SKM-1 (cell line): ENCODE data around the gene ASNSD1.
A peak's percentile ranks its signal among the peaks of the same experiment; 100 is the strongest.
"Not testable (repeated sequence)": the region's sequence is repeated elsewhere in the genome, so short reads cannot be mapped to it uniquely, and the experiment has no call there.

Experiments
- DNase-seq: peaks from one replicate; lab custom pipeline; 2025; ENCODE audit not compliant: unreplicated experiment; lab: John Stamatoyannopoulos, UW

Gene ASNSD1

DNA sequence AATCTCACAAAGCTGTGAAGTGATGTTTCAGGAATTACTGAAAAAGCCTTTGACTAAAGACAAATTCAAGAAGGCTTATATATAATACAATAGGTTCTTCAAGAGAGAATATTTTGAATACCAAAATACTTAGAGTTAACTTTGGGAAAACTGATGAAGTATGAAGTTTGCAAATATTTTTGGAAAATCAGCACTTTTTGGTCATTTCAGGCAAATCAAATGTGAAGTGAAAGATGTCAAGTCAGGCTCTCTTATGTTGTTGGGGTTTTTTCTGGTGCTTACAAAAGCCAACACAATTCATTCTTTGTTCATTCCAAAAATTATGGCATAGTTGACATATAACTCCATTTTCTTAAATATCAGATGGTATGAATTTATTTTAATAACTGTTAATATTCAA, 14.7 kb upstream of the ASNSD1 start:
- no peak for DNase-seq

DNA sequence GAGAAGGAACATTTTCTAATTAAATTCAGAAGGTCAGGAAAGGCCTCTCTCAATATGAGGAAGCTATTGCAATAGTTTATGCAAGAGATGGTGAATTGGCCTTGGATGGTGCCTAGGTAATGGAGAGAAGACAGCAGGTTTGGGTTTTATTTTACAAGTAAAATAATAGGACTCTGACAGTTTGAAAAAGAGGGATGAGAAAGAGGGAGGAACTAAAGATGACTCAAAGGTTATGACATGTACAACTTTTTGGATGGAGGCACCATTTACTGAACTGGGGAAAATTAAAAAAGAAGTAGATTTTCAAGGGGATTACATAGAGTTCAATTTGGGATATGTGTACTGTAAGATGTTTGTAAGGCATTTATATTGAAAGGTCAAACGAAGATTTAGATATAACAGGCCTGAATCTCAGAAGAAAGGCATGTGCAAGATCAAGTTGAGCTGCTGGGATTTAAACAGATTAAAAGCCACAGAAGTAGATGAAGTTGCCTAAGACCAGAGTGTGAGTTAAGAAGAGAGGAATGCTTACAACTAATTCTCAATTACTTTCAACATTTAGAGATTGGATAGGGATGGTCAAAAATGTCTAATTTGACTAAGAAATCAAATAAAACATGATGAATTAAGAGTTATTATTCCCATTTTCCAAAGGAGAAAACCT, 12.3 kb upstream of the ASNSD1 start:
- no peak for DNase-seq

DNA sequence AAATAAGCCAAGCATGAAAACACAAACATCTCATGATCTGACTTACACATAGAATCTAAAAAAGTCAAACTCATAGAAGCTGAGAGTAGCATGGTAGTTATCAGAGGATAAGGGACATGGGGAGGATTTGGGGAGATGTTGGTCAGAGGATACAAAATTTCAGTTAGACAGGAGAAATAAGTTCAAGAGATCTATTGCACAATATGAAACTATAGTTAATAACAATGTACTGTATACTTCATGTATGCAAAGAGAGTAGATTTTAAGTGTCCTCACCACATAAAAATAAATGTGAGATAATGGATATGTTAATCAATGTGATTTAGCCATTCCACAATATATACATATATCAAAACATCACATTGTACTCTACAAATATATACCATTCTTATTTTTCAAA, 10.0 kb upstream of the ASNSD1 start:
- no peak for DNase-seq

DNA sequence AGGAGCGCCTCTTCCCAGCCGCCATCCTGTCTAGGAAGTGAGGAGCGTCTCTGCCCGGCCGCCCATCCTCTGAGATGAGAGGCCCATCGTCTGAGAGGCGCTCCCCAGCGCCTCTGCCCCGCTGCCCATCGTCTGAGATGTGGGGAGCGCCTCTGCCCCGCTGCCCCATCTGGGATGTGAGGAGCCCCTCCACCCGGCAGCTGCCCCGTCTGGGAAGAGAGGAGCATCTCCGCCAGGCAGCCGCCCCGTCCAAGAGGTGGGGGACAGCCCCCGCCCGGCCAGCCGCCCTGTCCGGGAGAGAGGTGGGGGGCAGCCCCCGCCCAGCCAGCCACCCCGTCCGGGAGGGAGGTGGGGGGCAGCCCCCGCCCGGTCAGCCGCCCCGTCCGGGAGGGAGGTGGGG, 7.8 kb upstream of the ASNSD1 start:
- DNase-seq, result not testable (repeated sequence)

DNA sequence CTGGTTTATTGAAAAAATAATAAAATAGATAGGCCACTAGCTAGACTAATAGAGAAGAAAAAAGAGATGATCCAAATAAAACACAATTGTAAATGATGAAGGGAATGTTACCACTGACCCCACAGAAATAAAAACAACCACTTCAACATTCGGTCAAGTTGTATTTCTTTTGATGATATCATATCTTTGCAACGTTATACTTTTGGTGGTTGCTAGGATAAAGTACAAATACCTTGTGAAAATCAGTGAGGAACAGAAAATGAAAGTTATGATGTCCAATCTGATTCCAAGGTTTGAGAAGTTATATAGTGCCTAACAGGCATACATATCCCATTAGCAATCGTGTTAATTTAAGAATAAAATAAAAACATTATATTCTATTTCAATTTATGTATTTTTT, 6.6 kb upstream of the ASNSD1 start:
- DNase-seq, result no peak

DNA sequence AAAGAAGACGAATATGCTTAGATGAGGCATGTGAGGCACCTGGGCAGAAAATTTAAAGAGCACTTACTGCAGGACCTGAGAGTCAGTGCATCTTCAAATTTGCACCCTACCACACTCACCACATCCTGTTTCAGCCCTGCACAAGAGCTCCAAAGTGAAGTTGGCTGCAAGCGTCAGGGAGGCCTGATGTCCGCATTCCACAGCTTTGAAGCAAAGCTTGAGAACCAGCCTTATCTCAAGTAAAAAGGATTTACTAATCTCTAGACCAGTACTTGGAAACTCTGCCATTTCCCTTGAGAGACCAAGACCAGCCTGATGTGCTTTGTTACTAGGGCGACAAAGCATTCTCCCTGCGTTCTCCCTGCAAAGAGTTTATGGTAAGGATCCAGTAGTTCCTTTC, 3.4 kb upstream of the ASNSD1 start:
- DNase-seq, result peak; percentile 11

- DNase-seq, result no peak
These were observed 2.7 kb upstream of the ASNSD1 start for GRCh38 chr2:189658306-189659212.

DNA sequence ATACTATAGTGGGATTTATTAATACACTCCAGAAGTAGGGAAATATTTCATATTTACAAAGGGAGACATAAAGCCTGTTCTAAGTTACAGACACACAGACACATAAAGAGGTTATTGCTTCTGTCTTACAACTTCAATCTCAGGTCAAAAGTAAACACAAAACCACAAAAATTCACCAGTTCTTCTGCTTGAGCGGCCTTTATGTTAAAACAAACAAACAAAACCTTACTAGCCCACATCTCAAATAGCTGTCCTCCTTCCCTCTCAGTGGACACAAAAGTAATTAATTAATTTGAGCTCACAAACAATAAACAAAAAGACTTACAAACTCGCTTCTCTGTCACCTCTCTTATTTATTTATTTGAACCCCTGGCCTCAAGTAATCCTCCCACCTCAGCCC, 1.5 kb upstream of the ASNSD1 start:
- no peak for DNase-seq

- no peak for DNase-seq
These were observed 484 bp upstream of the ASNSD1 start for GRCh38 chr2:189660803-189661147.

- no peak for DNase-seq
These were observed 680 bp downstream of the ASNSD1 start for GRCh38 chr2:189661957-189662321.

DNA sequence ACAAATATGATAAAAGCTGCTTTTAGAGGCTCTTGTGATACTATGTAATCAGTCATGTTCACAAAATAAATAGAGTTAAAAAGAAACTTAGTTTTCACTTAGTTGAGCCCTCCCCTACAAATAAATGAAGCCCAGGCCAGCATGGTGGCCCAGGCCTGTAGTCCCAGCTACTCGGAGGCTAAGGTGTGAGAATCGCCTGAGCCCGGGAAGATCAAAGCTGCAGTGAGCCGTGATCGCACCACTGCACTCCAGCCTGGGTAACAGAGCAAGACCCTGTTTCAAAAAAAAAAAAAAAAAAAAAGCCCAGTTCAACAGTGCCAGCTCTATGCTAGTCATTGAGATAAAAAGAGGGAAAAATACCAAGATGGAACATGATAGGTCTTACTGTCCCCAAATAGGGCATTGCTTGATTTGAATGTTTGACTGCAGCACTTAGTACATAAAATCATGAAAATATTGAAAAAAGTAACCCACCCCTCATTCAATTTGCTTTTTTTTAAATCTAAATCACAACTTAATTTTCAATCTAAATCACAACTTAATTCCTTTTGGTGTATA, 1.5 kb downstream of the ASNSD1 start:
- DNase-seq, result no peak

DNA sequence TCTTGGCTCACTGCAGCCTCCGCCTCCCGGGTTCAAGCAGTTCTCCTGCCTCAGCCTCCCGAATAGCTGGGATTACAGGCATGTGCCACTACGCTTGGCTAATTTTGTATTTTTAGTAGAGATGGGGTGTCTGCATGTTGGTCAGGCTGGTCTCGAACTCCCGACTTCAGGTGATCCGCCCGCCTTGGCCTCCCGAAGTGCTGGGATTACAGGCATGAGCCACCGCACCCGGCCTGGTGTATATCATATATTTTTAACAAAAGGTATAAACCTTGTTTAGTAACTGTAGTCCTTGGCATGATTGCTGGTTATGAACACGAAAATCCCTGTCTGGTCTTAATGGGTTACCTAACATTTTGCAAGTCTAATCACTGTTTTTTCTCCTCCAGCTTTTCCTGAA, 2.1 kb downstream of the ASNSD1 start:
- not testable (repeated sequence) for DNase-seq

DNA sequence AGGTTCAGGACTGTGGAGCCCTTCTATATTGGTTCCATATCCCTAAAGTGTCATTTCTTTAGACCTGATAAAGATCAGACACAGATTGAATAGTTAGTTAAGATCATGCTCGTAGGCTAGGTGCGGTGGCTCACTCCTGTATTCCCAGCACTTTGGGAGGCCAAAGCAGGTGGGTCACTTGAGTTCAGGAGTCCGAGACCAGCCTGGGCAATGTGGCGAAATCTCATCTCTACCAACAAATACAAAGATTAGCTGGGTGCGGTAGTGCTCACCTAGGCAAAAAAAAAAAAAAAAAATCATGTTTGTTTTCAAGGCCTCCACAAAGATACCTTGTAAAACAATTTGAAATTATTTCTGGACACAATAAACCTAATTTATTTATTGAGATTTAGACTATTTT, 8.7 kb downstream of the ASNSD1 start:
- DNase-seq, result no peak

GRCh38 chr2:189673661-189674373, 12.6 kb downstream of the ASNSD1 start:
- no peak for DNase-seq

GRCh38 chr2:189674374-189675112, 13.3 kb downstream of the ASNSD1 start, which contains the start of gene ANKAR:
Gene ANKAR (plus strand): TSS chr2:189674670. CDS start chr2:189676491, 1,821 bp downstream.
- peak; percentile 57 for DNase-seq

GRCh38 chr2:189676471-189676870, 15.2 kb downstream of the ASNSD1 start:
- DNase-seq, result no peak

DNA sequence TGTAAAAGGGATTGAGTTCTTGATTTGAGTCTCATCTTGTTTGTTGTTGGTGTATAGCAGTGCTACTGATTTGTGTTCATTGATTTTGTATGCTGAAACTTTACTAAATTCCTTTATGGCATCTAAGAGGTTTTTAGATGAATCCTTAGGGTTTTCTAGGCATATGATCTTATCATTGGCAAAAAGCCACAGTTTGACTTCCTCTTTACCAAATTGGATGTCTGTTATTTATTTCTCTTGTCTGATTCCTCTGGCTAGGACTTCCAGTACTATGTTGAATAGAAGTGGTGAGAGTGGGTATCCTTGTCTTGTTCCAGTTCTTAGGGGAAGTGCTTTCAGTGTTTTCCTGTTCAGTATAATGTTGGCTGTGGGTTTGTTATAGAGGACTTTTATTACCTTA, 18.0 kb downstream of the ASNSD1 start:
- DNase-seq, result no peak

DNA sequence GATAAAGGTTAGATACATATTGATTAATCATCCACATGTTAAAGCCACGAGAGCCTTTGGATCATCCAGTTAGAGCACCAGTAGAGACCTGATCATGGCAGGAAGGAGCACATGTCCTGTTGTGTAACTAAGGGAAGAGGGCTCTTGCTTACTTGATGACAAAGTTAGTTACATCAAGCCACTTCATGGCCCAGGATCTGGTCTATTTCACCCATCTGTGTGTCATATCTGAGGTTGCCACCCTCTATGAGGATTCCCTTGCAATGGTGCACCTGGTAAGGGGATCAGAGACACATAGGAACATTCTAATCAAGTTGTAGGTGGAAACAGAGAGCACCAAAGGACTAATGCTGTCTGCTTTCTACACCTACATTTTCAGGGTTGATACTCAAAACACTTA, 19.9 kb downstream of the ASNSD1 start:
- DNase-seq, result no peak

GRCh38 chr2:189681903-189682302, 20.6 kb downstream of the ASNSD1 start:
- DNase-seq, result no peak

DNA sequence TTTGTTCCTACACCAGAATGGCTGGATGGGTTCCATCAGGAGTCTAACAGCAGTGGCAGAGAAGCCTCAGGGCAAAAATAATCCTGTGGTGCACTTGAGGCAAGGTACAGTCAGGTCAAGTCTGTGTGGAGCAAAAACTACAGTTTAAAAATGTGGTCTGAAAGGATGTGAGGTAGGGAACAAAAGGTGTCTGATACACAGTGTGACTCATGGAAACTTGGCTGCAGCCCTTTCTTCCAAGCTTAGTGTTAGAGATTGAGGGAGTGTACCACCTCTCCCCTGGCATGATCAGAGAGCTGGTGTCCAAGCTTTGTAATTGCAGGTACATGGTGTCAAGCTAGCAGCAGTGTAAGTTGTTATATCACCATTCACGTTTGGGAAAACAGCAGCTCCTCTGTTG, 22.1 kb downstream of the ASNSD1 start:
- DNase-seq, result no peak

- DNase-seq, result no peak
These were observed 23.6 kb downstream of the ASNSD1 start for GRCh38 chr2:189684811-189685210.
